Sigmoid colon (tissue), 4 donors: ENCODE results near the gene ARHGAP42.

Source experiments
- EP300 ChIP-seq, 4 donors: sonication (generic); formaldehyde crosslinking; IDR thresholded peaks; one replicate each; pipeline ENCODE4 v1.6.1; 2017; ENCODE audit warnings: antibody characterized with exemption in 4 of 4
- POLR2A ChIP-seq, 2 donors: fragments of 450-650 bp; IDR thresholded peaks; one replicate each; pipeline ENCODE4 v1.6.1; 2016; ENCODE audit warnings: antibody characterized with exemption in 2 of 2, mild to moderate bottlenecking in 2 of 2, moderate library complexity in 2 of 2
- POLR2AphosphoS5 ChIP-seq, 4 donors: sonication (generic); formaldehyde crosslinking; IDR thresholded peaks; one replicate each; pipeline ENCODE4 v1.6.1; 2017; ENCODE audit warnings: antibody characterized with exemption in 4 of 4
- TF ChIP-seq, protein P1 (sequence below), 4 experiments: fragments of 450-650 bp in 3 of 4; fragments of 200-600 bp in 1 of 4; IDR thresholded peaks; one replicate each; pipeline ENCODE4 v1.5.1; 2016 to 2019; ENCODE audit warnings: antibody characterized with exemption in 4 of 4, mild to moderate bottlenecking in 3 of 4, moderate library complexity in 2 of 4

DNA sequence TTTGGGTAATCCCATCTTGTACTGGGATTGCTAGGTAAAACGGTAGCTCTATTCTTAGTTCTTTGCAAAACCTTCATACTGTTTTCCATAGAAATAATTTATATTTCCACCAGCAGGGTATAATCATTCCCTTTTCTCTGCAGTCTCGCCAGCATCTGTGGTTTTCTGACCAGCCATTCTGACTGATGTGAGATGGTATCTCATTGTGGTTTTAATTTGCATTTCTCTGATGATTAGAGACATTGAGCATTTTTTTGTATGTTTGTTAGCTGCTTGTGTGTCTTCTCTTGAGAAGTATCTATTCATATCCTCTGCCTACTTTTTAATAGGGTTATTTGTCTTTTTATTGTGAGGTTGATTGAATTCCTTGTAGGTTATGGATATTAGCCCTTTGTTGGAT lies 221.7 kb downstream of the ARHGAP42 start:
- TF ChIP-seq, protein P1, sequence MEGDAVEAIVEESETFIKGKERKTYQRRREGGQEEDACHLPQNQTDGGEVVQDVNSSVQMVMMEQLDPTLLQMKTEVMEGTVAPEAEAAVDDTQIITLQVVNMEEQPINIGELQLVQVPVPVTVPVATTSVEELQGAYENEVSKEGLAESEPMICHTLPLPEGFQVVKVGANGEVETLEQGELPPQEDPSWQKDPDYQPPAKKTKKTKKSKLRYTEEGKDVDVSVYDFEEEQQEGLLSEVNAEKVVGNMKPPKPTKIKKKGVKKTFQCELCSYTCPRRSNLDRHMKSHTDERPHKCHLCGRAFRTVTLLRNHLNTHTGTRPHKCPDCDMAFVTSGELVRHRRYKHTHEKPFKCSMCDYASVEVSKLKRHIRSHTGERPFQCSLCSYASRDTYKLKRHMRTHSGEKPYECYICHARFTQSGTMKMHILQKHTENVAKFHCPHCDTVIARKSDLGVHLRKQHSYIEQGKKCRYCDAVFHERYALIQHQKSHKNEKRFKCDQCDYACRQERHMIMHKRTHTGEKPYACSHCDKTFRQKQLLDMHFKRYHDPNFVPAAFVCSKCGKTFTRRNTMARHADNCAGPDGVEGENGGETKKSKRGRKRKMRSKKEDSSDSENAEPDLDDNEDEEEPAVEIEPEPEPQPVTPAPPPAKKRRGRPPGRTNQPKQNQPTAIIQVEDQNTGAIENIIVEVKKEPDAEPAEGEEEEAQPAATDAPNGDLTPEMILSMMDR (IDR thresholded peaks at IDR 0.05), result no peak
- TF ChIP-seq EP300 (IDR thresholded peaks at IDR 0.05) (no peak), POLR2A (IDR thresholded peaks at IDR 0.05) (no peak), POLR2AphosphoS5 (IDR thresholded peaks at IDR 0.05) (no peak)
